Measurements from ENCODE around the gene SHISA8.

Gene SHISA8

GRCh38 chr22:41913040-41913719 is 1.7 kb downstream of the SHISA8 start:
- no peak for DNase-seq

DNA sequence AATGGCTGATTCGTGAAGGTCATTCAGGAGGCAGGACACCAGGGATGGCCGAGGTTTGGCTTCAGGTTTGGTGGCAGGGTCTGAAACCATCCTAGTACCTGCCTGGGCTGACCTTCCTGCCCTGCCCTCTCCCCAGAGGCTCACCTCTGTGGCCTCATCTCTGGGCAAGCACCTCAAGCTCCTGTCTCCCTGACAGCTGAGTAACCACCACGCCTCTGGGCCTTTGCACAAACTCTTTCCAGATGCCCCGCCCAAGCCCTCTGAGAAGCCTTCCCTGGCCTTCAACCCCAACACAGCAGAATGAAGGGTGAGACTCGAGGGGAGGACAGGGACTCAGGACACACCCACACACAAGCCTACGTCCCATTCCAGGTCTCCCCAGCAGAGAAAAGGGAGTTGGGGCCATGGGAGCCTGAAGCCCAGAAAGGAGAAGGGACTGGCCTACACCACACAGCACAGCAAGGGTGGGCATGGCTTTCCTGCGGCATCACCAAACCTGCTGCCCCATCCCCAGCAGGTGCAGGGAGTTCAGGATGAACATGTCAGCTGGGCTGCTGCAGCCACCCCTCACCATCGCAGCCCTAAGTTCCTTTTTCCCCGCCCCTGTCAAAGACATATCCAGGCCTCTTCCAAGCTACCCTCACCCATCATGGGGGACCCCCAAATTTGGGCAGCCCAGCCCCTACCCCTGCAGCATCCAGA is 2.4 kb downstream of the SHISA8 start:
- no peak for DNase-seq

DNA sequence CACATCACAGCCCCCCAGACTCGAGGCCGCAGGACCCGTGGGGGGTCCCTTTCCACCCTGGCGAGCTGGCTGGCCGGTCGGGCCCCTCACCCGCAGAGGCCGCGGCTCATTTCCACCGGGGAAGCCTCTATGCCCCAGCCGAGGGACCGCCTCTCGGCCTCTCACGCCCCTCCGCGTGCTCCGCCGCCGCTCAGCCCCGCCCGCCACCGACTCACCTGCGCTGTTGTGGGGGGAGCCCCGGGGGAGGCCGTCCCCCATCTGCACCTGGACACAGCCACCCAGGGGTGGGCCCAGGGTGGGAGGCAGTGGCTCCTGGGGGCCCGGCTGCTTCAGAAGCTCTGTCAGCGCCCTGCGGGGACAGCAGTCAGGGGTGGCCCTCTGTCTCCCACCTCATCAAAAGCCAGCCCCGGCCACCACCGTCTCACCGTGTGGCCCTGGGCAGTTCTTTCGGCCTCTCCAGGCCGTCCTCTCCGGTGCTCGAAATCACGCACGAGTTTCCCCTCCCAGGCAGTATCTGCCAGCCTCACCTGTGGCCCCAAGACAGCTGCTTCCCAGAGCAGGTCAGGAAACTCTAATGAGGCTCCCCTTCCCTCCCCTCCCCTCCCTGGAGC is 3.8 kb downstream of the SHISA8 start:
- no peak for DNase-seq

GRCh38 chr22:41910050-41911000 is 4.5 kb downstream of the SHISA8 start:
- DNase-seq: no peak

DNA sequence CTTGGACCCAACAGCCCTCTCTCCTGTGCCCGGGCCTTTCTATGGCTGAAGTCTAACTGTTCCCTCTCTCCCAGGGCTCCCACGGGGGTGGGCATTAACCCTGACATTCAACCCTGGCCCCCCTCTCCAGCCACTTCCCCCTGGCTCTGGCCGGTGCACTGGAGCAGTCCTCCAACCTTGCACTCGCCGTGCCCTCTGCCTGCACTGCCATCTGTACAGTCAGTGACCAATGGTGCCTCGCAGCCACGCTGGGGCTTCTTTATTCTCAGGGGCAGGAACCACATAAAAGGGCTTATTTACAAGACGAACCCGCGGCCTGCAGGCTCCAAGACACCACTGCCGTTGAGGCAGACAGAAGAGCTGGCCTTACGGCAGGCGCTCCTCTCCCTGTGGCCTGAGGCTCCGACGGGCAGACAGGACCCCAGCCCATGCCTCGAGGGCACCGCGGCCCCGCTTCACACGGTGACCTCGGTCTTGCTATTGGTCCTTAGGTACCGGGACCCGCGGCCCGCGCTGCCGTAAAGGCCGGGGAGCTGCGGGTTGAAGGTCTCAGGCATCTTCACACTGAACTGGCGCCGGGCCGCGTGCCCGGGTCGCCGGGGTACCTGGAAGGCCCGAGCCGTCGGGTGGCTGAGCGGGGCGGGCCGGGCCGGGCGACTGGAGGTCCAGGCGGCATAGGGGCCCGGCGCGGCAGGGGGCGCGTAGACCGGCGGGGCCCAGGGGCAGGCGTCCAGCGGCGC is 5.4 kb downstream of the SHISA8 start:
- DNase-seq: no peak

- no peak for DNase-seq
Observed at GRCh38 chr22:41908411-41909309, 6.2 kb downstream of the SHISA8 start.

DNA sequence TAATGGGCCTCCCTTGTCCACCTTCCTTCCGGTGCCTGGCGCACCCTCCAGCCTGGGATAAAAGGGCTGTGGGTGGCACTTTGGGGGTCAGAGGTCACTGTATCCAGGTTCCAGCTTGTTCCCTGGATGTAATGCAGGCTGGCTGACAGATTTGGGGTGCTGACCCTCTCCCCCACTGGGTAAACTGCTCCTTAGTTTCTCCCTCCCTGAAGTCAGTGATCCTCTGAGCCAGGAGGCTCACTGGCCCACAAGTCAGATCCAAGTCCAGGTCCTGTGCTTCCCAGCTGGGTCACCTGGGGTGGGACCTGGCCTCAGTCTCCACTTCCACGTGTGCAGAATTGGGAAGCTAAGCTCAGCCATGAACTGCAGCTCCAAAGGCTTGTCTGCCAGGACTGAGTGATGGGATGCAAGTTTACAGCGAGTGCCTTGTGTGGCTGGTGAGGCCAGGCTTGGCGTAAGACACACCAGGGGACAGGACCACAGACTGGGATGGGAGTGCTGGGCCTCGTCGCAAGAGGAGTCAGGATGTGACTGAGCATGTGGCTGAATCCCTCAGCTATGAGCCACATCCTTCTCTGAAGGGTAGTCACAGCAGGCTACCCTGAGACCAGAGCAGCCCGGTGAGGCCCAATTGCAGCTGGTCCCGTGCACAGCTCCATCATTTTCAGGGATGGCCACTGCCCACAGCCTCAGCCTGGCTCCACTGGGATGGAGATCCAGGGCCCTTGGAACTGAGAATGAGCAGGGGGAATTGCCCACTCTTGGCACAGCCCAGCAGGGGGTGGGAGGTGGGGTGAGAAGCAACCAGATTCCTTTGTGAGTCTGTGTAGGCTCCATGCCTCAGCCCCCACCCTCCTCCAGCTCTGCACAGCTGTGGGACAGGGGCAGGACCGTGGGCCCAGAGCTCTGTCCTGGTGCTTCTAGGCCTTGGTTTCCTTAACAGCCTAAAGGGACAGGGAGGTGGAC is 7.2 kb downstream of the SHISA8 start:
- no peak for DNase-seq

DNA sequence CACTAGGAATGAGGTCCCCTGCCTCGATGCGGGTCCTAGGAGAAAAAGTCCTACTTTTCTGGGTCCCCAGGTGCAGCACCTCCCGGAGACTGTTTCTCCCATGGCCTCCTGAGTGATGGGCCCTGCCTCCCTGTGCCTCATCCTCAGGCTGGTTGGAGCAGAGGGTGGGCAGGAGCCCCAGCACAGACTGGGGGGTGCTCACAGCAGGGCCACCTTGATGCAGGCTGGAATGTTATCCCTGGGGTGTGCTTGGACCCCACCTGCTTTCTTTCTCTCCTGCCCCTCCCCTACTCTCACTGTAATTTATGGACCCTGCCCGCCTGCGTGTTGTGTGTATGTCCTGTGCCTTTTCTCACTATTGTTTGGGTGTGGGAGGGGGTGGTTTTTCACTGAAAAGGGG is 8.1 kb downstream of the SHISA8 start:
- no peak for DNase-seq

- no peak for DNase-seq
Observed at GRCh38 chr22:41905411-41906202, 9.3 kb downstream of the SHISA8 start.

DNA sequence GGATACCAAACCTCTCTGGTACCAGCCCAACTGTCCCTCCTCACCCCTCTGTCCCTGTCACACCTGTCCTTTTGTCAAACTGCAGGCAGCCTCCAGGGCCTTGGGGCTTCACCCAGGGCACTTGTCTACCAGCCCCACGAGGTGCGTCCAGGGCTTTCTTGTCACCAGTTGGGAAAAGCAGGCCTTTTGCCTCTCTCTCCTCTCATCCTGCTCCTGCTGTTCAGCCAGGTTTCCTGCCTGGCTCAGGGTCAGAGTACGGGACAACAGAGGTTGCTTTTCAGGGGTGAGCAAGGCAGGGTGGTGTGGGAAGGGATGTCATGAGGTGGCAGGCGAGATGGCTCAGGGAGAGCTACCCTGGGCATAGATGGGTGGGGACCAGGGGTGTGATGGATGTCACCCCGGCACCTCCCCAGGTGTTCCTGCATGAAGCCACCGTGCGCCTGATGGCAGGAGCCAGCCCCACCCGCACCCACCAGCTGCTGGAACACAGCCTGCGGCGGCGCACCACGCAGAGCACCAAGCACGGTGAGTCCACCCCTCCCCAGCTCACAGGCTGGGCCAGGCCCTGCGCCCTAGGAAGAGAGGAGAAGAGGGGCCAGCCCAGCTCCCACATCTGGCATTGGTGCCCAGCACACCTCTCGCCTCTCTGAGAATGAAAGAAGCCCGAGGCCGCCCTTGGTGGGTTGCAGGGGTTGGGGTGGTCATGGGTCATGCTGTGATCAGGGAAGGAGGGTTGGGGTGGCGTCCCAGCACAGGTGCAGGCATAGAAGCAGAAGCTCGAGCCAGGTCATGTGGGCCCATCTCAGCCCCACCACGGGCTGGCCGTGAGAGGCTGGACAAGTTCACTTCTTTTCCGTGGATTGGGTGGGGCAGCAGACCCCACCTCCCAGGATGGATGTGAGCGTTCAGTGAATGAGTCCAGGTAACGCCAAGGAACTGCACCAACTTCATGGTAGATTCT is 10.1 kb downstream of the SHISA8 start:
- no peak for DNase-seq

DNA sequence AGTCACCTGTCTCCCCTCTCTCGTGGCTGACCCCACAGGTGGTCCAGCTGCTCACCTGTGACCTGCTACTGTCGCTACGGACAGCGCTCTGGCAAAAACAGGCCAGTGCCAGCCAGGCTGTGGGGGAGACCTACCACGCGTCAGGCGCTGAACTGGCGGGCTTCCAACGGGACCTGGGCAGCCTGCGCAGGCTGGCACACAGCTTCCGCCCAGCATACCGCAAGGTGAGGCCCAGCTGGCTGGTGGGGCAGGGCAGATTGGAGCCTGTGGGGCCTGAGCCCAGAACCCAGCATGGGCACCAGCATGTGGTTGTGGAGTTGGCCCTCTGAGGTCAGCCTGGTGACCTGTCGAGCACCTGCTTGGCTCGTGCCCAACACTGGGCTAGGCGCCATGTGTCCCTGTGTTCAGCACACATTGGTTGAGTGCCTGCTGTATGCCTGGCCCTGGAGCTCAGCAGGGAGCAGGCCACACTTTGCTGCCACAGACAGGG is 11.9 kb downstream of the SHISA8 start:
- DNase-seq: no peak

DNA sequence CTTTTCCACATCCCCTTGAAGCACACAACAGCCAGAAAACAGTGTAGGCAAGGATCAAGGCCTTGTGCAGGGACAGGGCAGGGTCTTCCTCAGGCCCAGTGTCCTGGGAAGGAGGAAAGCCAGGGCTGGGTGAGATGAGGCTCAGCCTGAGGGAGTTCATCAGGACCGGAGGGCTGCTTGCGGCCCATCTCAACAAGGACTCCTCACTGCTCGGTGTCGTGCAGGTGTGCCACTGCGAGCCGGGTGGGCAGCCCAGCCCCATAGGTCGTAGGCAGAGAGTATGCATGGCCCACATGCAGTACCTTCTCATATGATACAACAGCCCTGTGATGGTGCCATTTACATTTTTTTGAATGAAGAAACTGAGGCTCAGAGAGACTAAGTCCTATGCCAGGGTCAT is 12.9 kb downstream of the SHISA8 start:
- no peak for DNase-seq

GRCh38 chr22:41900652-41901312 is 14.1 kb downstream of the SHISA8 start:
- no peak for DNase-seq

- no peak for DNase-seq
Observed at GRCh38 chr22:41899992-41900651, 14.8 kb downstream of the SHISA8 start.

DNA sequence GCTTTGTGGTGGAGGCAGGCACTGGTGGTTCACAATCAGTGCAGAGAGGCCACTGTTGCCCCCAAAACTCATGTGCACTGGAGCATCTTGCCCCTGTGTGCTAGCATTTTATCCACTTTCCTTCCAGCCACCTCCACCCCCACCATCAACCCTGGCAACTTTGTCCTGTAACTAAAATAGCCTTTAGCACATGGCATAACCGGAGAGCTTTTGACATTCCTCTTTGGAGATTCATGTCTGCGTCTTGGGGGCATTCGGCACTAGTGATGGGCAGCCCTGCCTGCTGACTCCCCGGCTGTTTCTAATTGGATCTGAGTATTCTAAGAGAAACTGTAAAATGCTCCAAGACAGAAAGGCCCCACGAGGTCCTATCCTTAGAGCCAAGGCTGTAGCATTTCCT is 15.8 kb downstream of the SHISA8 start:
- no peak for DNase-seq

GRCh38 chr22:41898645-41899044 is 16.2 kb downstream of the SHISA8 start:
- no peak for DNase-seq

All from NCI-H2107 (cell line).